Neuron (in vitro differentiated cells): ENCODE results near the gene ZBTB47.
A peak's percentile ranks its signal among the peaks of the same experiment; 100 is the strongest.

Experiments
- H2AFZ ChIP-seq: one replicate; pipeline ENCODE4 v1.6.1; 2013; ENCODE audit warnings: low read depth, mild to moderate bottlenecking, inconsistent platforms, low read length, moderate library complexity
- H3K27me3 ChIP-seq: one replicate; pipeline ENCODE4 v1.6.1; 2013; ENCODE audit warnings: low read length; ENCODE audit not compliant: insufficient read depth
- H3K36me3 ChIP-seq: one replicate; pipeline ENCODE4 v1.6.1; 2013; ENCODE audit warnings: low read length; ENCODE audit not compliant: insufficient read depth
- H3K4me1 ChIP-seq: one replicate; pipeline ENCODE4 v1.6.1; 2013; ENCODE audit warnings: low read length; ENCODE audit not compliant: insufficient read depth
- H3K4me3 ChIP-seq: 2 replicates; pipeline ENCODE4 v1.5.1; 2013; ENCODE audit warnings: mild to moderate bottlenecking, low read length, moderate library complexity
- H3K9me3 ChIP-seq: one replicate; pipeline ENCODE4 v1.6.1; 2013; ENCODE audit warnings: low read length

Gene ZBTB47

DNA sequence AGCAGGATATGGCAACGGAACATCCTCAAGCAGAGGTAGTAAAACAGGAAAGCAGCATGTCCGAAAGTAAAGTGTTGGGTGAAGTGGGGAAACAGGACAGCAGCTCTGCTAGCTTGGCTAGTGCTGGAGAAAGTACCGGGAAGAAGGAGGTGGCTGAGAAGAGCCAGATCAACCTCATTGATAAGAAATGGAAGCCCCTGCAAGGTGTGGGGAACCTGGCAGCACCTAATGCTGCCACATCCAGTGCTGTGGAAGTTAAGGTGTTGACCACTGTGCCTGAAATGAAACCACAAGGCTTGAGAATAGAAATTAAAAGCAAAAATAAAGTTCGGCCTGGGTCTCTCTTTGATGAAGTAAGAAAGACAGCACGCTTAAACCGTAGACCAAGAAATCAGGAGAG is 14.3 kb upstream of the ZBTB47 start:
- H3K4me3 ChIP-seq, result no peak overlapping the region
- no peaks in the 10 kb centered on the region for H3K27me3 ChIP-seq
- no peak overlapping the region for H2AFZ ChIP-seq
- no peaks in the 10 kb centered on the region for H3K4me1 ChIP-seq
- peaks cover 91% of the 10 kb centered on the region for H3K36me3 ChIP-seq
- no peaks in the 10 kb centered on the region for H3K9me3 ChIP-seq

DNA sequence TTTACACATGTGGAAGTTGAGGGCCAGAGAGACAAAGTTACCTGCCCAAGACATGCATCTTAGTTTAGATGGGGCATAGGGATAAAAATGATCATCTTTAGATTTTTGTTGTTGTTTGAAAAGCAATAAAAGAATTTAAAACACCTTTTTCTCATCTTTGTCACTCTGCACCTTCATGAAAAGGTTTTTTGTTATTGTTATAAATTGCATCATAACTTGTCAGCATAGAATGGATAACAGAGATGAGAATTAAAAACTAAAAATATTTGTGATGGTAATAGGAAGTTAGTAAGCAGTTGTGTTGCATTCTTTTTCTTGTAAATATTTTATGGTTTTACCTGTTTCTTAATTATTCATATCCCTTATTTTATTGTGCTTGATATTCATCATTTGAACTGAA is 13.4 kb upstream of the ZBTB47 start:
- Histone ChIP-seq H3K4me3 (no peak overlapping the region), H2AFZ (no peak overlapping the region), H3K4me1 (no peaks in the 10 kb centered on the region), H3K9me3 (no peaks in the 10 kb centered on the region), H3K27me3 (no peaks in the 10 kb centered on the region), H3K36me3 (peaks cover 91% of the 10 kb centered on the region)

DNA sequence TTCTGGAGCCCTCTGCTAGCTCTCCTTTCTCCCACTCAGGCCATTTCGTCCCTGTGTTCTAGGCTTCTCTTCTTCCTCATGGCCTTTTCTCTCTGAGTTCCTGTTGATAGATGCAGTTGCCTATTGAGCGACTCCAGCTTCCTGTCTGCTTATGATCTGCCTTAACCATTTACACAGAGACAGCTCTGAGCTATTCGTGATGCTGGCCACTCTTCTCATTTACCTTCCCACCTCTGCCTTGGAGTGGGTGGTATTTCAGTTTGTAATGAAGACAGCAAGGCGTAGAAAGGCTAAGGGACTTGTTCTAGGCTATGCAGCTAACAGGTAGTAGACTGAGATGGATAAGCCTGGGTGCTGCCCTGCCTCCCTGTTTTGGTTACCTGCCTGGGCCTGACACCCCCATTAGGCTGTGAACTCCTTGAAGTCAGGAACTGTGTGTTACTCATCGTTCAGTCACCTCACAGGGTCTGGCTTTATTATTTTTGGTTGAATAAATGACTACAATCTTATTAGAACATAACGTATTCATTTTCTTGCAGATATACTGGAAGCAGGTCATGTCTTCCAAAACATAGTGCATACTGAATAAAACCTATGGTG is 12.6 kb upstream of the ZBTB47 start:
- H2AFZ ChIP-seq, result no peak overlapping the region
- no peak overlapping the region for H3K4me3 ChIP-seq
- H3K27me3 ChIP-seq, result no peaks in the 10 kb centered on the region
- H3K36me3 ChIP-seq, result peaks cover 94% of the 10 kb centered on the region
- no peaks in the 10 kb centered on the region for H3K4me1 ChIP-seq
- H3K9me3 ChIP-seq, result no peaks in the 10 kb centered on the region

GRCh38 chr3:42647821-42648459 is 5.6 kb upstream of the ZBTB47 start:
- H3K27me3 ChIP-seq, result no peaks in the 10 kb centered on the region
- H3K4me1 ChIP-seq, result peaks cover 14% of the 10 kb centered on the region
- no peak overlapping the region for H2AFZ ChIP-seq
- no peaks in the 10 kb centered on the region for H3K9me3 ChIP-seq
- H3K36me3 ChIP-seq, result peaks cover 50% of the 10 kb centered on the region
- H3K4me3 ChIP-seq, result no peak overlapping the region

DNA sequence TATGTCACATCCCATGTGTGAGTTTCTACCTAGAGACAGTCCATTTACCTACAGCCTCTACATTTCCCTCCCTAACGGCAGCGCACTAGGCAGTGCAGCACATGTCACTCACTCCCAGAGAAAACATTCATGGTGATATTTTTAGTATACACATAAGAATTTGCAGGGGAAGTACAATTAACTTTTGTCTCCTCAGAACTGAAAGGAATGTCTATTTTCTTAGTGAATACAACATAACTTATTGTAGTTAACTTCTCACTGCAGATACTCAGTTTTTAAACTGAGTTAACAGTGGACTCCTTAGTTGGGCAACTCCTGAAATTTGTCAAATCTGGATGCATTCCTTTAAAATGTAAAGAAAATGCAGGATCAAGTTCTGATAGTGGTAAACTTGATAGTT is 4.5 kb upstream of the ZBTB47 start:
- Histone ChIP-seq H2AFZ (no peak overlapping the region), H3K4me1 (peaks cover 24% of the 10 kb centered on the region), H3K27me3 (no peaks in the 10 kb centered on the region), H3K9me3 (no peaks in the 10 kb centered on the region), H3K4me3 (no peak overlapping the region), H3K36me3 (peaks cover 39% of the 10 kb centered on the region)

DNA sequence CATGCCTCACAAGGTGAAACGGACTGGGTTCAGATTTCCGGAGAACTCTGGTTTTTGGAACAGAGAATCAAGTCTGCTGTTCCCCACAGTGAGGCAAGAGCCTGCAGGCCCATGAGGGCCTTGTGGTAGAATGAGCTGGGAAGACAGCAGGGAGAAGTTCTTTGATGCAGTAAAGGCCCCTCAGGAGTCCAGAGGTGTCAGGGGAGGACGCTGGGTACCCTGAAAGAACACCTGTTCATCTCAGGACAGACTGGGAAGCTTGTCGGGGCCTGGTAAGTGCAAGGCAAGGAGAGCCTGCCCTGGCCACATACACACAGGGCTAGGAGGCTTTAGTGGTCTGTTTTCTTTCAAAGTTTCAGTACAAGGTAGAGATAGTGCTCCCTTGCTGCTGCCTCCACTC is 3.7 kb upstream of the ZBTB47 start:
- Histone ChIP-seq H3K4me1 (peaks cover 25% of the 10 kb centered on the region), H2AFZ (no peak overlapping the region), H3K36me3 (peaks cover 33% of the 10 kb centered on the region), H3K9me3 (no peaks in the 10 kb centered on the region), H3K27me3 (no peaks in the 10 kb centered on the region), H3K4me3 (no peak overlapping the region)

DNA sequence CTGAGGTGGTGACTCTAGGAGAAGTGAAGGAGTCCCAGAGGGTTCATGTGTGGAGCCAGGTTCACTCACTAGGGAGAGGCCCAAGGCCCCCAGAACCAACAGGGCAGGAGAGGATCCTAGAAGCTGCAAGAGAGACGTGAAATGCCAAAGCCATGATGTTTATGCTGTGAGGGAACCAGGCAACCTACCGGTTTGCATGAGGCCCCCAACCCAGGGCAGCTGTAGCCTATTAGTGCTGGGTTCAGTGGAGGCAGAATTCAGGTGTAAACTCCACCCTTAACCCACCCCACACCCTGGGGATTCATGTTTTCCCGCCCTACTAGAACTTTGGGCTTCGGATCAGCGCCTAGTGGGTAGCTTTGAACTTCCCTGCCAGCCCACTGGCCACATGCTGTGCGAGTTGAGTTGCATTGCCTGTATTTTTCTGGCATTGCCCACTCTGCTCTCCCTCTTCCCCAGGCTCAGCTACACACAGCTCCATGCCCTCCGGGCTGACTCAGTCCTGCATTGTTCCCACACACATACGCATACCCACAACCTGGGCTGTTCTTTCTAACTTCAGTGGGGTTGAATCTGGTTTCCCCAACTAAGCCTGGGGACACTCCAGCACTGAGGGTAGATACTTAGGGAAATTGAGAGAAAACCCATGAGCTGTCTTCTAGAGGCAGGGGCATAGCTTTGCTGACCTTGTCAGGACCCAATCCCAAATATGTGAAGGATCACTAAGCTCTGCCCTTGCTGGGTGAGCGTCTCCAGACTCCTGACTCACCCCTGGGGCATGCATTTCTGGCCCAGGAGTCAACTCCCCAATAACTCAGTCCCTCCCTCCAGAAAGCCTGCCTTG is 2.0 kb upstream of the ZBTB47 start:
- Histone ChIP-seq H3K9me3 (no peaks in the 10 kb centered on the region), H3K4me3 (no peak overlapping the region), H3K27me3 (no peaks in the 10 kb centered on the region), H2AFZ (no peak overlapping the region), H3K36me3 (peaks cover 16% of the 10 kb centered on the region), H3K4me1 (peaks cover 32% of the 10 kb centered on the region)

- H3K4me3 ChIP-seq, result no peak overlapping the region
- H3K9me3 ChIP-seq, result no peaks in the 10 kb centered on the region
- H3K4me1 ChIP-seq, result peaks cover 27% of the 10 kb centered on the region
- H2AFZ ChIP-seq, result no peak overlapping the region
- no peaks in the 10 kb centered on the region for H3K27me3 ChIP-seq
- H3K36me3 ChIP-seq, result peaks cover 9% of the 10 kb centered on the region
These were observed 1.3 kb upstream of the ZBTB47 start for GRCh38 chr3:42652251-42652610.

- Histone ChIP-seq H3K4me1 (peaks cover 25% of the 10 kb centered on the region), H3K36me3 (peaks cover 4% of the 10 kb centered on the region), H2AFZ (no peak overlapping the region), H3K27me3 (no peaks in the 10 kb centered on the region), H3K9me3 (no peaks in the 10 kb centered on the region), H3K4me3 (no peak overlapping the region)
These were observed 740 bp upstream of the ZBTB47 start for GRCh38 chr3:42652611-42653302.

GRCh38 chr3:42653303-42653559 is 266 bp upstream of the ZBTB47 start:
- H3K9me3 ChIP-seq, result no peaks in the 10 kb centered on the region
- no peaks in the 10 kb centered on the region for H3K36me3 ChIP-seq
- H2AFZ ChIP-seq, result peak overlapping the region; percentile 85
- peak overlapping the region; percentile 64 for H3K4me3 ChIP-seq
- no peaks in the 10 kb centered on the region for H3K27me3 ChIP-seq
- H3K4me1 ChIP-seq, result peaks cover 25% of the 10 kb centered on the region

GRCh38 chr3:42654331-42655201 is 1.1 kb downstream of the ZBTB47 start:
- peaks cover 25% of the 10 kb centered on the region for H3K4me1 ChIP-seq
- H3K9me3 ChIP-seq, result no peaks in the 10 kb centered on the region

DNA sequence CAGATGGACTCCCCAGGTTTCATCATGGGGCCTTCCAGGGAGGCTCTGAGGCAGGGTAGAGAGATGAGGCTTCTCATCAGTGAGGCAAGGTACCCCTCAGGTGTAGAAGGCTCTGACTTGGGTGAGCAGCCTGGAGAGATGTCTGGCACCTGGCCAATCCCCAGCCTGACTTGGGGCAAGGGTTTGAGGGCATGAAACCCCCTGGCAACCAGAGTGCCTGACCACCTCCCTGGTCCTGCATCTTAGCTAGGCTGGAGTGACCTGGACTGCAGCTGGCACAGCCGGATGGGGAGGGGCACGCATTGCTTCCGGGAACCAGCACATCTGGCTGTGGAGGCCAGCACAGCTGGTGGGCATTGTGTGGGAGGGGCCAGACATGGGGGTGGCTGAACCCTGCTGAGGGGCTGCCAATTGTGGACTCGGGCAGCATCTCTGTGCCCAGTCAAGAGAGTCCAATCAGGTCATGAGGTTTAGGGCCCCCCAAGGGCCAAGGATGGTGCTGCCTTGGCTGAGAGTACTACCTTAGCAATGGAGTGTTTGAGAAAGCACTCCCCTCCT is 1.9 kb downstream of the ZBTB47 start:
- H3K4me3 ChIP-seq, result peak overlapping the region; percentile 64

More at GRCh38 chr3:42654331-42655201, 1.1 kb downstream of the ZBTB47 start:
- no peaks in the 10 kb centered on the region for H3K27me3 ChIP-seq
- H3K36me3 ChIP-seq, result peaks cover under 1% of the 10 kb centered on the region
- H3K4me3 ChIP-seq, result peak overlapping the region; percentile 64
- H2AFZ ChIP-seq, result peak overlapping the region; percentile 85

More for the DNA sequence above, 1.9 kb downstream of the ZBTB47 start:
- Histone ChIP-seq H3K27me3 (no peaks in the 10 kb centered on the region), H3K36me3 (peaks cover 3% of the 10 kb centered on the region), H3K9me3 (no peaks in the 10 kb centered on the region), H2AFZ (no peak overlapping the region), H3K4me1 (peaks cover 25% of the 10 kb centered on the region)
